WTC11 (cell line): ENCODE measurements around the gene COL25A1.

Experiments used
- IRF1 ChIP-seq: sonication (generic); formaldehyde crosslinking; IDR thresholded peaks from 2 replicates; pipeline ENCODE4 v1.8.0; 2023; ENCODE audit warnings: missing genetic modification reagents
- NFYB ChIP-seq: sonication (generic); formaldehyde crosslinking; conservative IDR thresholded peaks from 2 replicates; pipeline ENCODE4 v1.8.0; 2022; ENCODE audit warnings: low read depth, missing genetic modification reagents
- ZNF425 ChIP-seq: fragments of 250-450 bp; sonication (Bioruptor Pico); conservative IDR thresholded peaks from 2 replicates; pipeline ENCODE4 v1.9.0; 2021; ENCODE audit warnings: mild to moderate bottlenecking
- TF ChIP-seq, protein P1 (sequence below): fragments of 200-600 bp; IDR thresholded peaks from 2 replicates; pipeline ENCODE4 v1.8.0; 2022; ENCODE audit warnings: antibody characterized with exemption

DNA sequence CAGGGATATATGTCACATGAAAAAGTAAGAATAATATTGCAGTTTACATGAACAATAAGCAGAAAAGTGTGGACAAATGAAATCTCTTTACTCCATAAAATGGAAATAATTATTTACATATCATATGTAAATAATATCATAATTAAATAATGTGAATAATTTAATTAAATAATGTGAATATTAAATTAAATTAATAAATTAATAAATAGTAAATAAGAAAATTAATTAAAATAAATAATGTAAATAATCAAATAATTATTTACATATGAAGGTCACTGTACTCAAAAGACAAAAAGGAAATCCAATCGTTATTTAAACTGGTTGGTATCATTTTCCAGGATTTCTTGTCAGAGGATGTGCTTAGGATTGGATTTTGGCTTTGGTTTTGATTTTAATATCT is 338.5 kb downstream of the COL25A1 start:
- TF ChIP-seq ZNF425 = no peak
- TF ChIP-seq, protein P1, sequence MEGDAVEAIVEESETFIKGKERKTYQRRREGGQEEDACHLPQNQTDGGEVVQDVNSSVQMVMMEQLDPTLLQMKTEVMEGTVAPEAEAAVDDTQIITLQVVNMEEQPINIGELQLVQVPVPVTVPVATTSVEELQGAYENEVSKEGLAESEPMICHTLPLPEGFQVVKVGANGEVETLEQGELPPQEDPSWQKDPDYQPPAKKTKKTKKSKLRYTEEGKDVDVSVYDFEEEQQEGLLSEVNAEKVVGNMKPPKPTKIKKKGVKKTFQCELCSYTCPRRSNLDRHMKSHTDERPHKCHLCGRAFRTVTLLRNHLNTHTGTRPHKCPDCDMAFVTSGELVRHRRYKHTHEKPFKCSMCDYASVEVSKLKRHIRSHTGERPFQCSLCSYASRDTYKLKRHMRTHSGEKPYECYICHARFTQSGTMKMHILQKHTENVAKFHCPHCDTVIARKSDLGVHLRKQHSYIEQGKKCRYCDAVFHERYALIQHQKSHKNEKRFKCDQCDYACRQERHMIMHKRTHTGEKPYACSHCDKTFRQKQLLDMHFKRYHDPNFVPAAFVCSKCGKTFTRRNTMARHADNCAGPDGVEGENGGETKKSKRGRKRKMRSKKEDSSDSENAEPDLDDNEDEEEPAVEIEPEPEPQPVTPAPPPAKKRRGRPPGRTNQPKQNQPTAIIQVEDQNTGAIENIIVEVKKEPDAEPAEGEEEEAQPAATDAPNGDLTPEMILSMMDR = no peak
- TF ChIP-seq IRF1 = no peak
- no peak for TF ChIP-seq NFYB (CRISPR knock-in tag)
